HG03196 (cell line): ENCODE data around the gene IFT122.
"Not testable (repeated sequence)": the region's sequence is repeated elsewhere in the genome, so short reads cannot be mapped to it uniquely, and the experiment has no call there.

Experiments
- ATAC-seq: cut with Tn5 transposase; IDR thresholded peaks from one replicate; pipeline ENCODE4 v1.9.1; 2021; ENCODE audit not compliant: unreplicated experiment

The IFT122 gene

GRCh38 chr3:129439817-129440617 lies at the start of gene IFT122, which contains the start of gene MBD4:
TSS of gene IFT122 (plus strand) at chr3:129440224. CDS start at chr3:129440331, 107 bp downstream.
TSS of gene MBD4 (minus strand) at chr3:129439948. CDS start at chr3:129439833, 115 bp downstream.
- ATAC-seq, result peak; percentile 91

- ATAC-seq, result not testable (repeated sequence)
These were observed 48.4 kb upstream of the IFT122 start for GRCh38 chr3:129391583-129391982.

GRCh38 chr3:129392106-129392887 lies 47.7 kb upstream of the IFT122 start:
- ATAC-seq, result not testable (repeated sequence)

GRCh38 chr3:129393271-129393670 lies 46.8 kb upstream of the IFT122 start:
- ATAC-seq, result no peak

- ATAC-seq, result not testable (repeated sequence)
These were observed 46.1 kb upstream of the IFT122 start for GRCh38 chr3:129393760-129394564.

GRCh38 chr3:129398803-129399144 lies 41.2 kb upstream of the IFT122 start:
- no peak for ATAC-seq

GRCh38 chr3:129399145-129399894 lies 40.7 kb upstream of the IFT122 start:
- peak; percentile 66 for ATAC-seq

- ATAC-seq, result peak; percentile 8
These were observed 40.1 kb upstream of the IFT122 start for GRCh38 chr3:129399895-129400357.

- ATAC-seq, result no peak
These were observed 37.8 kb upstream of the IFT122 start for GRCh38 chr3:129402210-129402609.

- ATAC-seq, result no peak
These were observed 37.4 kb upstream of the IFT122 start for GRCh38 chr3:129402616-129403015.

GRCh38 chr3:129403450-129403849 lies 36.6 kb upstream of the IFT122 start:
- ATAC-seq, result no peak

- no peak for ATAC-seq
These were observed 35.9 kb upstream of the IFT122 start for GRCh38 chr3:129404130-129404529.

- no peak for ATAC-seq
These were observed 35.4 kb upstream of the IFT122 start for GRCh38 chr3:129404610-129405009.

- no peak for ATAC-seq
These were observed 30.5 kb upstream of the IFT122 start for GRCh38 chr3:129409541-129409940.

GRCh38 chr3:129410971-129411370 lies 29.1 kb upstream of the IFT122 start:
- ATAC-seq, result no peak

GRCh38 chr3:129412542-129413198 lies 27.4 kb upstream of the IFT122 start:
- no peak for ATAC-seq

GRCh38 chr3:129413238-129413637 lies 26.8 kb upstream of the IFT122 start:
- ATAC-seq, result not testable (repeated sequence)

GRCh38 chr3:129413687-129414506 lies 26.1 kb upstream of the IFT122 start:
- ATAC-seq, result peak; percentile 80

GRCh38 chr3:129415378-129415777 lies 24.6 kb upstream of the IFT122 start:
- no peak for ATAC-seq
